Stimulated activated CD8-positive, alpha-beta memory T cell treated with anti-CD3 and anti-CD28 coated beads, Interleukin-2, amount 100 ng/mL, for 1 hour (primary cell): ENCODE measurements around the gene FHAD1.
"Not testable (repeated sequence)": the region's sequence is repeated elsewhere in the genome, so short reads cannot be mapped to it uniquely, and the experiment has no call there.

ENCODE experiments used
- DNase-seq, 2 donors: peaks; one replicate each; pipeline ENCODE4 v3.0.0-alpha.2; 2020; ENCODE audit warnings: low read depth in 2 of 2

The FHAD1 gene

GRCh38 chr1:15305468-15305770, 58.4 kb downstream of the FHAD1 start:
- no peak for DNase-seq

GRCh38 chr1:15306352-15306751, 59.3 kb downstream of the FHAD1 start:
- DNase-seq, result not testable (repeated sequence)

- DNase-seq, result no peak
Observed at GRCh38 chr1:15308135-15308534, 61.1 kb downstream of the FHAD1 start.

- no peak for DNase-seq
Observed at GRCh38 chr1:15308621-15309027, 61.6 kb downstream of the FHAD1 start.

GRCh38 chr1:15309687-15310086, 62.7 kb downstream of the FHAD1 start:
- DNase-seq, result no peak

- no peak for DNase-seq
Observed at GRCh38 chr1:15310544-15310943, 63.5 kb downstream of the FHAD1 start.

- no peak for DNase-seq
Observed at GRCh38 chr1:15311122-15311822, 64.2 kb downstream of the FHAD1 start.

- no peak for DNase-seq
Observed at GRCh38 chr1:15311880-15312279, 64.9 kb downstream of the FHAD1 start.

- no peak for DNase-seq
Observed at GRCh38 chr1:15312626-15313411, 65.8 kb downstream of the FHAD1 start.

- DNase-seq, result no peak
Observed at GRCh38 chr1:15314328-15315281, 67.6 kb downstream of the FHAD1 start.

GRCh38 chr1:15315815-15316214, 68.8 kb downstream of the FHAD1 start:
- no peak for DNase-seq

- DNase-seq, result no peak
Observed at GRCh38 chr1:15316510-15316909, 69.5 kb downstream of the FHAD1 start.

GRCh38 chr1:15320267-15320666, 73.2 kb downstream of the FHAD1 start:
- DNase-seq, result no peak

- no peak for DNase-seq
Observed at GRCh38 chr1:15321601-15322000, 74.6 kb downstream of the FHAD1 start.

GRCh38 chr1:15322648-15323350, 75.8 kb downstream of the FHAD1 start:
- DNase-seq, result no peak

- peak; percentile 51 to 54 for DNase-seq
Observed at GRCh38 chr1:15323351-15323988, 76.4 kb downstream of the FHAD1 start.

- DNase-seq, result no peak
Observed at GRCh38 chr1:15323989-15324868, 77.2 kb downstream of the FHAD1 start.

GRCh38 chr1:15324869-15325335, 77.9 kb downstream of the FHAD1 start:
- DNase-seq, result no peak

GRCh38 chr1:15325375-15326085, 78.5 kb downstream of the FHAD1 start:
- DNase-seq, result no peak
